ENCODE results near the gene GCNT2. TPM values are rescaled to one million over a fixed set of nuclear protein-coding genes. Genes with fewer than 3 reads are reported as not detected.

Gene GCNT2
- total RNA-seq, 1 experiment from 2014 or later = 18.3 TPM

- no peaks in the 10 kb centered on the region for H4K20me1 ChIP-seq (ENCODE audit: low read length)
- no TSS peak for BruUV-seq (replicated peaks)
- H3K9me2 ChIP-seq (replicated peaks; ENCODE audit: low read length) = no peaks in the 10 kb centered on the region
- no peak overlapping the region for H3K9ac ChIP-seq (ENCODE audit: low read length)
- no peaks in the 10 kb centered on the region for H3K27me3 ChIP-seq (ENCODE audit: low read length)
- no peaks in the 10 kb centered on the region for H3K36me3 ChIP-seq (ENCODE audit: low read depth, low read length)
- H3K4me2 ChIP-seq (ENCODE audit: low read length) = no peak overlapping the region
- CTCF ChIA-PET = no interaction called here
- no peak for ATAC-seq
- no peaks in the 10 kb centered on the region for H3K79me2 ChIP-seq (ENCODE audit: low read length)
- H3K9me3 ChIP-seq (ENCODE audit: low read length) = no peaks in the 10 kb centered on the region
- H2AFZ ChIP-seq (ENCODE audit: low read length) = no peak overlapping the region
- no peak overlapping the region for H3K4me3 ChIP-seq (ENCODE audit: low read length)
- intact Hi-C loops (cut with micrococcal nuclease) = no loop called here
- POLR2A ChIA-PET (ENCODE audit: unreplicated experiment) = no interaction called here
- TF ChIP-seq EZH2 (IDR thresholded peaks at IDR 0.05; ENCODE audit: low read length, unreplicated experiment) = no peak
- TF ChIP-seq CTCF (conservative IDR thresholded peaks at IDR 0.05; ENCODE audit: low read depth, low read length) = no peak
- TF ChIP-seq EZH2phosphoT487 (IDR thresholded peaks at IDR 0.05; ENCODE audit: borderline replicate concordance, low read length) = no peak
- no peaks in the 10 kb centered on the region for H3F3A ChIP-seq (ENCODE audit: low read length, unreplicated experiment)
- DNase-seq = no peak
- H3K4me1 ChIP-seq (ENCODE audit: insufficient read depth, low read length) = peaks cover 7% of the 10 kb centered on the region; the same call in 1 of the 2 replicates
- H3K27ac ChIP-seq (ENCODE audit: low read length) = no peak overlapping the region
These were observed 70.4 kb downstream of the GCNT2 start for GRCh38 chr6:10591422-10592160.

GRCh38 chr6:10595731-10596664 is 74.8 kb downstream of the GCNT2 start:
- no peaks in the 10 kb centered on the region for H3K9me2 ChIP-seq (replicated peaks; ENCODE audit: low read length)
- BruUV-seq (replicated peaks) = no TSS peak
- peak overlapping the region; percentile 39 for H3K4me2 ChIP-seq (ENCODE audit: low read length)

More at GRCh38 chr6:10595731-10596664, 74.8 kb downstream of the GCNT2 start:
- POLR2A ChIA-PET (ENCODE audit: unreplicated experiment) = interaction anchor here (0.6 to 1.0 kb wide), 3 partner anchors 99 to 155 kb away, joined by 8 to 10 read pairs (median 9); partner anchors contain the start of genes C6orf52, PAK1IP1 and TMEM14B
- CTCF ChIA-PET = no interaction called here
- Histone ChIP-seq H3K36me3 (ENCODE audit: low read depth, low read length) (no peaks in the 10 kb centered on the region), H3K27ac (ENCODE audit: low read length) (peak overlapping the region; percentile 8; the same call in 1 of the 2 replicates), H2AFZ (ENCODE audit: low read length) (0 out of 2 replicates have a peak overlapping the region, but pooled peaks have one; percentile 14), H3K9ac (ENCODE audit: low read length) (no peak overlapping the region), H3K4me1 (ENCODE audit: insufficient read depth, low read length) (peaks cover 7% of the 10 kb centered on the region; the same call in 1 of the 2 replicates), H4K20me1 (ENCODE audit: low read length) (no peaks in the 10 kb centered on the region), H3F3A (ENCODE audit: low read length, unreplicated experiment) (no peaks in the 10 kb centered on the region), H3K79me2 (ENCODE audit: low read length) (no peaks in the 10 kb centered on the region), H3K9me3 (ENCODE audit: low read length) (no peaks in the 10 kb centered on the region), H3K27me3 (ENCODE audit: low read length) (no peaks in the 10 kb centered on the region), H3K4me3 (ENCODE audit: low read length) (no peak overlapping the region)
- TF ChIP-seq CTCF (conservative IDR thresholded peaks at IDR 0.05; ENCODE audit: low read depth, low read length) = no peak
- no peak for TF ChIP-seq EZH2 (IDR thresholded peaks at IDR 0.05; ENCODE audit: low read length, unreplicated experiment)
- TF ChIP-seq EZH2phosphoT487 (IDR thresholded peaks at IDR 0.05; ENCODE audit: borderline replicate concordance, low read length) = no peak
- ATAC-seq = peak; percentile 94
- DNase-seq = peak; percentile 72
- intact Hi-C loops (cut with micrococcal nuclease) = loop anchor here (5.0 kb wide), 1 partner anchor 69 kb away; no protein-coding TSS in a partner anchor
